ENCODE data around the gene INF2. TPM values are rescaled to one million over a fixed set of nuclear protein-coding genes. Genes with fewer than 3 reads are reported as not detected.

INF2 gene

DNA sequence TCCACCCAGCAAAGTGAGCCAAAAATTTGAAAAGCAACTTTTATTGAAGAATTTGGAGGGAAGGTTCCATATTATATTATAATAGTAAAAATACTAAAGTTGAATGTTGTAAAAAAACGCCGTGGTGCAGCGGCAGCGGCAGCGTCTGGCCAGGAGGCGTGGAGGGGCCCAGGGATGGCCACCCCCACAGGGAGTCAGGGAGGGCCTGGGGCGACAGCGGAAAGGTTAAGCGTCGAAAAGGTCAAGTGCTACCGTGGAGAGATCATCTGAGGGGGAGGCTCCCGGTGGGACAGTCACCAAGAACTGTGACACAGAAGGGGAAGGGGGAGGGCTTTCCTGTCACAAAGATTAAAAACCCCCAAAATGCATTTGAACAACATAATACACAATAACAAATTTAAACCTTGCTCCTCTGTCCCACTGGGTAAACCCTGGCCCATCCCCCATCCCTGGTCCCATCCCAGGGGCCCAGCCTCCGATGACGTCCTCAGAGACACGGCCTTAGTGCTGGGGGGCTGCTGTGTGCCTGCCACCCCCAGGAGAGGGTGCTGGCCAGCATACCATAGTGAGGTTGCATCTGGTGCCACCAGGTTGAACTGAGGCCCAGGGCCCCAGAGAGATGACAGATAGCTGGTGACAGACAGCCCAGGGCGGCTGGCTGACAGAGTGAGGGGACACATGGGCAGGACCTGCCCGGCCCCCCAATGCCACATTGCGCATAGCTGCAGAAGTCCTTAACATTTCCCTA, 80.1 kb downstream of the INF2 start:
- Histone ChIP-seq H2AK5ac (ENCODE audit: low read length) (no peak overlapping the region), H3K4me2 (ENCODE audit: low read length) (no peak overlapping the region), H3K27ac (ENCODE audit: low read depth, low read length) (no peak overlapping the region), H2BK5ac (ENCODE audit: low read length) (no peak overlapping the region), H3K36me3 (ENCODE audit: control insufficient read depth, insufficient read depth, low read length) (peaks cover 11% of the 10 kb centered on the region), H3K4me1 (ENCODE audit: control insufficient read depth, low read depth, low read length) (peaks cover 1% of the 10 kb centered on the region), H2BK120ac (ENCODE audit: low read depth, low read length) (no peak overlapping the region), H3K23ac (ENCODE audit: low read length) (no peak overlapping the region), H3K79me2 (ENCODE audit: control insufficient read depth, insufficient read depth, low read length) (no peaks in the 10 kb centered on the region), H4K8ac (ENCODE audit: low read depth, low read length) (no peak overlapping the region), H3K79me1 (ENCODE audit: low read length) (no peaks in the 10 kb centered on the region), H3K9ac (ENCODE audit: low read length) (no peak overlapping the region), H2BK15ac (replicated peaks; ENCODE audit: low read depth) (no peak overlapping the region), H3K4ac (ENCODE audit: low read depth, low read length) (no peak overlapping the region), H3K4me3 (ENCODE audit: low read length) (no peak overlapping the region), H4K5ac (ENCODE audit: low read length) (no peak overlapping the region), H3K56ac (ENCODE audit: low read length) (peak overlapping the region; percentile 79), H3K27me3 (ENCODE audit: insufficient read depth, low read length, poor library complexity) (no peaks in the 10 kb centered on the region), H3K18ac (ENCODE audit: low read length) (no peak overlapping the region)
- no peak for DNase-seq
- WGBS (ENCODE audit: extremely low coverage, insufficient coverage, low lambda C conversion rate): no CpG with 5 or more reads among the region's 18 CpGs

DNA sequence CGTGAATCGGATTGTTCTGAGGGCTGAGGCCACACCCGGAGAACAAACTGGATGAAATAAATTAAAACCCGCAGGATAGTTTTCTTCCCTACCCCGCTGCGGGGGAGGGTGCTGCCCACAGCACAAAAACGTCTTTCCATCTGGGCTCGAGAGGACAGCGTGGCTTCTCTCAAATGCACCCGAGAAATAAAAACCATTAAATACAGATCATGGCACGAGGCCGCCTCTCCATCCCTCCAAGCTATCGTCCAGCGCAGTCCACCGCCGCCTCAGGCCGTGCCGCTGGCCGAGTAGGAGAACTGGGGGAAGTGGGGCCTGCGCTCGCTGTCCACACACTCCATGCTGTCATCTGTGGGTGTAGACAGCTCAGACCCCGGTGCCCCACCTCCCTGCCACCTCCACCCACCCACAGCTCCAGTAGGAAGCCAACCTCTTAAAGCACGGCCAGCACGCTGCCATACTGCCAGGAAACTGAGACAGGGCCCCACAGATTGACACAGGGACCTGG, 80.7 kb downstream of the INF2 start:
- DNase-seq: no peak
- H3K36me3 ChIP-seq (ENCODE audit: control insufficient read depth, insufficient read depth, low read length): peaks cover 11% of the 10 kb centered on the region
- H3K56ac ChIP-seq (ENCODE audit: low read length): no peak overlapping the region
- H4K8ac ChIP-seq (ENCODE audit: low read depth, low read length): no peak overlapping the region
- H3K27me3 ChIP-seq (ENCODE audit: insufficient read depth, low read length, poor library complexity): no peaks in the 10 kb centered on the region
- H3K4me2 ChIP-seq (ENCODE audit: low read length): no peak overlapping the region
- no peak overlapping the region for H2BK15ac ChIP-seq (replicated peaks; ENCODE audit: low read depth)
- no peak overlapping the region for H3K4me3 ChIP-seq (ENCODE audit: low read length)
- H3K18ac ChIP-seq (ENCODE audit: low read length): no peak overlapping the region
- H3K23ac ChIP-seq (ENCODE audit: low read length): no peak overlapping the region
- WGBS (ENCODE audit: extremely low coverage, insufficient coverage, low lambda C conversion rate): no CpG with 5 or more reads among the region's 24 CpGs
- no peak overlapping the region for H2BK5ac ChIP-seq (ENCODE audit: low read length)
- H3K9ac ChIP-seq (ENCODE audit: low read length): no peak overlapping the region
- H4K5ac ChIP-seq (ENCODE audit: low read length): no peak overlapping the region
- H2BK120ac ChIP-seq (ENCODE audit: low read depth, low read length): no peak overlapping the region
- no peak overlapping the region for H3K4ac ChIP-seq (ENCODE audit: low read depth, low read length)
- H2AK5ac ChIP-seq (ENCODE audit: low read length): no peak overlapping the region
- H3K79me2 ChIP-seq (ENCODE audit: control insufficient read depth, insufficient read depth, low read length): no peaks in the 10 kb centered on the region
- H3K27ac ChIP-seq (ENCODE audit: low read depth, low read length): no peak overlapping the region
- peaks cover 1% of the 10 kb centered on the region for H3K4me1 ChIP-seq (ENCODE audit: control insufficient read depth, low read depth, low read length)
- no peaks in the 10 kb centered on the region for H3K79me1 ChIP-seq (ENCODE audit: low read length)

GRCh38 chr14:104770851-104771272, 81.4 kb downstream of the INF2 start:
- Histone ChIP-seq H2BK5ac (ENCODE audit: low read length) (no peak overlapping the region), H3K27me3 (ENCODE audit: insufficient read depth, low read length, poor library complexity) (no peaks in the 10 kb centered on the region), H3K56ac (ENCODE audit: low read length) (no peak overlapping the region), H3K4me3 (ENCODE audit: low read length) (no peak overlapping the region), H3K79me1 (ENCODE audit: low read length) (no peaks in the 10 kb centered on the region), H2BK15ac (replicated peaks; ENCODE audit: low read depth) (no peak overlapping the region), H2AK5ac (ENCODE audit: low read length) (no peak overlapping the region), H3K4me2 (ENCODE audit: low read length) (no peak overlapping the region), H3K36me3 (ENCODE audit: control insufficient read depth, insufficient read depth, low read length) (peaks cover 14% of the 10 kb centered on the region), H3K23ac (ENCODE audit: low read length) (no peak overlapping the region), H3K79me2 (ENCODE audit: control insufficient read depth, insufficient read depth, low read length) (no peaks in the 10 kb centered on the region), H4K5ac (ENCODE audit: low read length) (no peak overlapping the region), H3K18ac (ENCODE audit: low read length) (no peak overlapping the region), H2BK120ac (ENCODE audit: low read depth, low read length) (no peak overlapping the region), H3K9ac (ENCODE audit: low read length) (no peak overlapping the region), H4K8ac (ENCODE audit: low read depth, low read length) (no peak overlapping the region), H3K4ac (ENCODE audit: low read depth, low read length) (no peak overlapping the region), H3K27ac (ENCODE audit: low read depth, low read length) (no peak overlapping the region), H3K4me1 (ENCODE audit: control insufficient read depth, low read depth, low read length) (peaks cover 1% of the 10 kb centered on the region)
- WGBS (ENCODE audit: extremely low coverage, insufficient coverage, low lambda C conversion rate): no CpG with 5 or more reads among the region's 5 CpGs
- DNase-seq: no peak

DNA sequence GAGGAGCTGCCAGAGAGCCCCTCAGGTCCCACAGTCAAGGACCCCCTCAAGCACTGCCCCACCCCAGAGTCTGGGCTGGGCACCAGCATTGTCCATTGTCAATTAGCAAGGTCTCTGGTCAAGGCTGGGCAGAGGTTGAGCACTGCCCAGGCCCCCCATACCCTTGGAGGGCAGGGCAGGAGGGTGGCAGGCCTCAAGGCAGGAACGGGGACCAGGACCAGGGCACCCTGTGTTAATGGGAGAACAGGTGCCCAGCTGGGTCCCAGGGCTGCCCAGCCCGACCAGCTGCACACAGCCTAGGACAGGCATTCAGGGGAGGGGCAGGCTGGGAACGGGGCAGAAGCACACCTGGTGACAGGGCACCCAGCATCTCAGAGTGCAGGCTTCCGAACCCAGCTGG, 82.0 kb downstream of the INF2 start:
- peaks cover 1% of the 10 kb centered on the region for H3K4me1 ChIP-seq (ENCODE audit: control insufficient read depth, low read depth, low read length)
- no peak overlapping the region for H3K56ac ChIP-seq (ENCODE audit: low read length)
- H2BK120ac ChIP-seq (ENCODE audit: low read depth, low read length): no peak overlapping the region
- no peak overlapping the region for H3K4me2 ChIP-seq (ENCODE audit: low read length)
- no CpG with 5 or more reads among the region's 4 CpGs for WGBS (ENCODE audit: extremely low coverage, insufficient coverage, low lambda C conversion rate)
- no peak overlapping the region for H3K4me3 ChIP-seq (ENCODE audit: low read length)
- no peak overlapping the region for H3K4ac ChIP-seq (ENCODE audit: low read depth, low read length)
- no peak overlapping the region for H4K5ac ChIP-seq (ENCODE audit: low read length)
- H3K9ac ChIP-seq (ENCODE audit: low read length): no peak overlapping the region
- no peaks in the 10 kb centered on the region for H3K27me3 ChIP-seq (ENCODE audit: insufficient read depth, low read length, poor library complexity)
- H3K79me1 ChIP-seq (ENCODE audit: low read length): no peaks in the 10 kb centered on the region
- H3K23ac ChIP-seq (ENCODE audit: low read length): no peak overlapping the region
- no peak overlapping the region for H3K27ac ChIP-seq (ENCODE audit: low read depth, low read length)
- peaks cover 14% of the 10 kb centered on the region for H3K36me3 ChIP-seq (ENCODE audit: control insufficient read depth, insufficient read depth, low read length)
- no peak overlapping the region for H2AK5ac ChIP-seq (ENCODE audit: low read length)
- no peak overlapping the region for H2BK5ac ChIP-seq (ENCODE audit: low read length)
- no peak overlapping the region for H2BK15ac ChIP-seq (replicated peaks; ENCODE audit: low read depth)
- no peak for DNase-seq
- no peak overlapping the region for H4K8ac ChIP-seq (ENCODE audit: low read depth, low read length)
- no peaks in the 10 kb centered on the region for H3K79me2 ChIP-seq (ENCODE audit: control insufficient read depth, insufficient read depth, low read length)
- H3K18ac ChIP-seq (ENCODE audit: low read length): no peak overlapping the region

Small RNAs within 50 kb of the gene (small RNA-seq; reads per million reads assigned to genes)
- not detected for gene MIR4710 (ENCODE audit: insufficient read depth)

All from mesendoderm (in vitro differentiated cells).